ENCODE measurements around the gene CYTH3.
A peak's percentile ranks its signal among the peaks of the same experiment; 100 is the strongest.
"Not testable (repeated sequence)": the region's sequence is repeated elsewhere in the genome, so short reads cannot be mapped to it uniquely, and the experiment has no call there.

Gene CYTH3

DNA sequence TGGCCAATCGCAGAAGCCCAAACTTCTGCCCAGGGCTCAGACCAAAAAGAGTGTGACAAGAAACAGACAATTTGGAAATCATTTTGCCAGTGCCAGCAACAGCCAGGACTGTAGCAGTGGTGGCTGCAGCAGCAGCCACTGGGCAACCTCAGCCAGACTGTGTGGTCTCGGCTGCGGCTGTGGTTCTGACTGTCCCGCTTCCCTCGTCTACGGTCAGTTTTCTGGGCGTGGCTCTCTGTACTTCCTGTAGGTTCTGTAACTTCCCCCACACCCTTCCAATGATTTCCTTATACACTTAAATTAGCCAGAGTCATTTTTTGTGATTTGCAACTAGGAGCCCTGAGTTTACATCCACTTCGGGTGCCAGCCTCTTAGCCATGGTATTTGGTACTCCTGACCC is 39.9 kb downstream of the CYTH3 start:
- peak in 1 of 51 donors; percentile 2 for DNase-seq

DNA sequence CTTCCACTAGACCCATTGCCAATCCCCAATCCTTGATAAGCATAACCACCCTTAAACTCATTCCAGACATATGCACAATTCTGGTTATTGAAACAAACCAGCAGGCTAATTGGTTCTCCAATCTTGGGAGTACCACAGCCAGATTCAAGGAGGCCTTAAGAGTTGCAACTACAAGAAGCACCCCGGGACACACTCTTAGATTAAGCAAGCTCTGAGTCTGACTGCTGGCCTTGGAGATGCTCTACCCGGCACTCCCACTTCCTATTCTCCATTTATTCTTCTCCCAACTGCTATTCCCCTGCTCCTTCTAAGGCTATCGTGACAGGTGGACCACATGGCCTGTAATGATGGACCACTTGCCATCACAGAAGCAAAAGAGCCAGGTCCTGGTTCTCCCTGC is 40.3 kb downstream of the CYTH3 start:
- DNase-seq = no peak

DNA sequence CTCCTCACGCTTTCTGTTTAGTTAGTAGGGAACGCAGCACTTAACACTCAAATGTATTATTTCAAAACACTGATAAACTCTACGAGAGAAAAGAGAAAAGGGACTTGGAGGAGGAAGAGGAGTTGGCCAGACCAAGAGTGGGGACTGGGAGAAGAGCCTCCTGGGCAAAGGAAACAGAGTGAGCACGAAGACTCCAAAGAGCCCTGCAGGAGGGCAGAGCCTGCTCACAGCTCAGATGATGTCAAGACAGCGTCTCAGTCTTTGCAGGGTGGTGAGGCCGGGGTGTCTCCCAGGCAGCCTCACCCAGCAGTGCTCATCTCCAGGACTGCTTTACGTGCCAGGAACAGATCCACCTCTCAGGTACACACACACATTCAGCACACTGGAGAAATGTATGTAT is 41.2 kb downstream of the CYTH3 start:
- no peak for DNase-seq

DNA sequence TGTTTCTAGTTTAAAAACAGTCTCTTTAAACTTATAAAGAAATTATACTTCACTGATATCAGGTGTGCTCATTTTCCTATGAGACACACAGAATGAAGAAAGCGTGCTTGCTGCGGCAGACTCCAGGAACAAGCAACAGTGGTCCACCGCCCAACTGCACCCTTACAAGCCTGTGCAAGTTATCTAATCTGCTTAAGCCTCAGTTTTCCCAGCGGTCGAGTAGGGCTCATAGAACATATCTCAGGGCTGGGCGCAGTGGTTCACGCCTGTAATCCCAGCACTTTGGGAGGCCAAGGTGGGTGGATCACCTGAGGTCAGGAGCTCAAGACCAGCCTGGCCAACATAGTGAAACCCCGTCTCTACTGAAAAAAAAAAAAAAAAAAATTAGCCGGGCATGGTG is 43.1 kb downstream of the CYTH3 start:
- not testable (repeated sequence) for DNase-seq

DNA sequence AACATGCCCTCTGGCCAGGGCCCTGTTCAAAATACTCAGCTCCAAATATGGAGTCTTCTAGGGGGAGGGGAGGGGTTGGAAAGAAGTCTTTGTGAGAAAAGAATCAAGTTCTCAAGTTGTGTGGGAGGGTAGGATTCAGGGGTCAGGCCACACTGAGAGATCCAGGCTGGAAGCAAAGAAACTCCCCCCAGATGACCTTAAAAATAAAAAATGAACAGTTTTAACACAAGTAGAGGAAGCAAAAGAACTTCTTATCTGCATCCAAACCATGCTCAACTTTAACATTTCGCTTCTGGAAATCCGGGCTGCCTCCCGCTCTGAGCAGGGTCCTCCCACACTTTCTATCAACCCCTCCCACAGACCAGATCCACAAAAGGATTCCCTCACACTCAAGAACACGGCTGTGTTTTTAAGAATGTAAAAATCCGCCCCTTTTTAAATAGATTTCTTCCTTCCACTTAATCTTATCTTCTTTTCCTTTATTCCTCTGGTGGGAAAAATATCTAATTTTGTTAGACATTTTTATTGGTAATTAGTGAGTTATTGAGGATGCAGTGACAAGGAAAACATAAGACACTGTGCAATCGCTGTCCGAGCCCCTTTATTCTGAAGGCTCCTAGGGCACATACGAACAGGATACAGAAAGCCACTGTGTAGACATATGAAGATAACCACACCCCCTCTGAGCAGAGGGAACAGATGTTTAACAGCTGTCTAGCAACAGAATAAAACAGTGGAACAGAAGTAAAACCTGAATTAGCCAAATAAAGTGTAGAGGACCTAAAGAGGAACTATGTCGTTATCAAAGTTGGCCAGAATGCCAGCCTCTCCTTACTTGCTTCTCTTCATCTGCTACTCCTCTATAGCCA is 43.8 kb downstream of the CYTH3 start:
- DNase-seq = no peak

DNA sequence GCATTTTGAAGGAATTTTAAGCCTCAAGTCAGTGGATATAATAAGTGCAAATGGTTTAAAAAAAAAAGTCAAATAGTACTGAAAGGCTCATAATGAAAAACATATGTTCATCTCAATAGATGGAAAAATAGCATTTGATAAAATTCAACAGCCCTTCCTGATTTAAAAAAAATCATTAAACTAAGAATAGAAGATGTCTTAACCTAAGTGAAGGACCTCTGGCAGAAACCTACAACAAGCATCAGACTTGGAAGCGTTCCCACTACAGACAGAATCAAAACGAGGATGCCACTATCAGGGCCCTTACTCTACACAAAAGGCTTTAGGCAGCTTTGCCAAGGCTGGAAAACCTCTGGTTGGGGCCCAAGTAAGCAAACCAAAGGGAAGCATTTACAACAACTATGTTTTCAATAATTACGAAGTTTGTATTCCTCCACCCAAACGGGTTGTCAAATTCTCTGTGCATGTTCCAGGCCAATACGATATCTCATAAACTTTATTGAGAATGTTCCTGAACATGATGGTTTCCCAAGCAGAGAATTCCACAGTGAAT is 45.1 kb downstream of the CYTH3 start:
- peak in 3 of 51 donors; percentile 1 to 10 (median 9) for DNase-seq

DNA sequence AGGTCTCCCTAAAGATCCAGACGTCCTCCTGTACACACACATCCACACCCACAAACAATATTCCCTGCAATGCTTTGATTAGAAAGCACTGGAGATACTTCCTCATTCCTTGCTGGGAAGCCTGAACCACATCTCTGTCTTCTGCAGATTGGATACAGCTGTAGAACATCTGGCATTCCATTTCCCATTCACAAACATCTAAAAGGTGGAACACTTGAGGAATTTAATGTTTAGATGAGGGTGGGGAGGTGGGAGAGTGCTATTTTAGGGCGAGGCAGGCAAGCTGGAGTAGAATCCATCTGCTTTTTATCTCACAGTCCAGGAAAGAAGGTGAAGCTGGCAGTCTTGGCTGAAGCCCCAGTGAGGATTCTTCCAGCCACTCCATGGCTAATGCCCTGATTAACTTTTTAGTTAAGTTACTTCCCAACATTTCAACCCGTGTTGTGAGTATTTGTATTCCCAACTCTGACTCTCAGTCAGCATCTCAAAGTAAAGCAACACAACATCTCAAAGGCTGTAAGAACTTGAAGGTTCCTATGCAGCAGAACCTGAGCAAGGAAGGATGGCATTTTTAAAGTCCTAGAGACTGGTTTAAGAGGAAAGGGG is 46.1 kb downstream of the CYTH3 start:
- no peak for DNase-seq

DNA sequence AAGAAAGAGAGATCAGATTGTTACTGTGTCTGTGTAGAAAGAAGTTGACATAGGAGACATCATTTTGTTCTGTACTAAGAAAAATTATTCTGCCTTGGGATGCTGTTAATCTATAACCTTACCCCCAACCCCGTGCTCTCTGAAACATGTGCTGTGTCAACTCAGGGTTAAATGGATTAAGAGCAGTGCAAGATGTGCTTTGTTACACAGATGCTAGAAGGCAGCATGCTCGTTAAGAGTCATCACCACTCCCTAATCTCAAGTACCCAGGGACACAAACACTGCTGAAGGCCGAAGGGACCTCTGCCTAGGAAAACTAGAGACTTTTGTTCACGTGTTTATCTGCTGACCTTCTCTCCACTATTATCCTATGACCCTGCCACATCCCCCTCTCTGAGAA is 49.0 kb downstream of the CYTH3 start:
- DNase-seq = not testable (repeated sequence)

DNA sequence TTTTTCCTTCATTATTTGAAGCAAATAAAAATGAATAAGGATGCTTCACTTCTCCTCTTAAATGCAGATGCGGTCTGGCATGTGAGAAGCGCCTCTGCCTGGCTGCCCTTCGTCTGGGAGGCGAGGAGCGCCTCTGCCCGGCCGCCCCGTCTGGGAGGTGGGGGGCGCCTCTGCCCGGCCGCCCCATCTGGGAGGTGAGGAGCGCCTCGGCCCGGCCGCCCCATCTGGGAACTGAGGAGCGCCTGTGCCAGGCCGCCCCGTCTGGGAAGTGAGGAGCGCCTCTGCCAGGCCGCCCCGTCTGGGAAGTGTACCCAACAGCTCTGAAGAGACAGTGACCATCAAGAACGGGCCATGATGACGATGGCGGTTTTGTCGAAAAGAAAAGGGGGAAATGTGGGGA is 49.4 kb downstream of the CYTH3 start:
- DNase-seq = not testable (repeated sequence)

DNA sequence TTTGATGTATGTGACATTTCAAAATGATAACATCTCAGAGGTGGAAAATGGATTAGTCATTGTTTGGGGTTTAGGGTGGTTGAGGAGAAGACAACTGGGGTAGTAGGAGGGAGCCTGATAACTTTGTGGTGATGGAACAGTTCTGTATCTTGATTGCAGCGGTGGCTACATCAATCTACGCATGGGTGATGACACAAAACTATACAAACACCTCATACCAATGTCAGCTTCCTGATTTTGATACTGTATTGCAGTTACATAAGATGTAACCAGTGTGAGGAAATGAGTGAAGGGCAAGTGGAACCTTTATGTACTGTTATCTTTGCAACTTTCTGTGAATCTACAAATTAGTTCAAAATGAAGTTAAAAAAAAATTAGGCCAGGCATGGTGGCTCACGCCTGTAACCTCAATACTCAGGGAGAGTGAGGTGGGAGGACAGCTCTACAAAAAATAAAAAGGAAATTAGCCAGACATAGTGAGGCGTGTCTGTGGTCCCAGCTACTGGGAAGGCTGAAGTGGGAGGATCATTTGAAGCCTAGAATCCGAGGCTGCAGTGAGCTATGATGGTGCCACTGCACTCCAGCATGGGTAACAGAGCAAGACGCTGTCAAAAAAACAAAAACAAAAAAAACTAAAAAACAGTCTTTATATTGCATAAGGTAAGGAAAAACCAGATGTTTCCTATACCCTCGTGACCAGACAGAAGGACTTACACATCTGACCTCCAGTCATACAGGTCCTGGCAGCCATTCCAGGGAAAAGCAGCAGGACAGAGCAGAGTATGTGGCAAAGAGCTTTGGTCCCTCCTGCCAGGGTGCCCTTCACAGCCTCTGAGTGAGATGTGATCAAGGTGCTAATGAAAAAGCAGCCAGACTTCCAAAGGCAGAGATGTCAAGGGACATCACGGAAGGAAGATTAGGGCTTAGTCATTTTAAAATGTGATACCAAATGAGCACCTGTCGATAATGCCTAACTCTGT is 50.8 kb downstream of the CYTH3 start:
- no peak for DNase-seq

DNA sequence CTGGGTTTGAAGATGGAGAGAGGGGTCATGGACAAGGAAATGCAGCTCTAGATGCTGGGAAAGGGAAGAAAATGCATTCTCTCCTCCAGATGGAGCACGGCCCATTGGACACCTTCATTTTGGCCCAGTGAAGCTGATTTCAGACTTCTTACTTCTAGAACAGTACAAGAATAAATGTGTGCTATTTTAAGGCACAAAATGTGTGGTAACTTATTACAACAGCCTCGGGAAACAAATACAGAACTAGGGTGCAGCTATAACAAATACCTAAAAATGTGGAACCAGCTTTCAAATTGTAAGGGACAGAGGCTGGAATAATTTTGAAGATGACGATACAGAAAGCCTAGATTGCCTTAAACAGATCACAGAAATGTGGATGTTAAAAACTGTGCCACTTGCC is 54.1 kb downstream of the CYTH3 start:
- no peak for DNase-seq

DNA sequence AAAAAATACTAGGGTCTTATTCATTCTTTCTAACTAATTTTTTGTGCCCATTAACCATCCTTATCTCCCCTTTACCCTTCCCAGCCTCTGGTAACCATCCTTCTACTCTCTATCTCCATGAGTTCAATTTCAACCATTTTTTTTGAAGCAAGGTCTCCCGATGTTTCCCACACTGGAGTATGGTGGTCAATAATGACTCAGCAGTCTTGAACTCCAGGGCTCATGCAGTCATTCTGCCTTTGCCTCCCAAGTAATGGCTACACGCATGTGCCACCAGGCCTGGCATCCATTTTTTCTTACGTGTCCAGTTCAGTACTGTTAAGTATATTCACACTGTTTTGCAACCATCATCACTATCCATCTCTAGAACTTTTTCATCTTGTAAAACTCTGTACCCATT is 60.4 kb downstream of the CYTH3 start:
- DNase-seq = no peak

DNA sequence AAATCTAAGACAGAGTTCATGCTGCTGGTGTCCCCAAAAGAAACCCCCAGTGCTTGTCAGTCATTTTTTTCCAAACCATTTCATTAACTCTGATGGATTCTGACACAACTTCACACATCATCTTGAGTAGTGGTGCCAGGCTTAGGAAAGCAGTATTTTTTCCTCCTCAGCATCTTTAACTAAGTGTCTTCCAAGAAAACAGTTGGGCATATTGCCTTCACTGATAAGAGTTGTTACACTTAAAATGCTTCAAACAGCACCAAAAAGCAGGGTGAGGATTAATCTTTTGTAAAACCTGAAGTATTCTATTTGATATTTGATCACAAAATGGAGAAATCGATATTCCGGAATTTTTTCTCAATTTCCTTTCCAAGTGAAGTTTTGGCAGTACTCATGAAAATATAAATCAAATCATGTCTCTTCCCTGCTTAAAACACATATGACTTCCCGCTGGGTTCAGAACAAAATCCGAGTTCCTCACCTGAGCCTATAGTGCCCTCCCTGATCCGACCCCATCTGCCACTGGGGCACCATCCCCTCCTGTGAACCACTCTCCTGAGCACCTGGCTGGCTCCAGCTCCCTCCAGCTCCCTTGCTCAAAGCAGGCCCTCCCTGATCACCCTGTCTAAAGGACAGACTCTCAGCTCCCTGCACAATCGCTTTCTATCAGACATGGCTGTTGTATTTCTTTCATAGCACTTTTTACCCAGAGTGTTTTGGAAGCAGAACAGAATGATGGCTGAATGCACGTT is 61.6 kb downstream of the CYTH3 start:
- no peak for DNase-seq

DNA sequence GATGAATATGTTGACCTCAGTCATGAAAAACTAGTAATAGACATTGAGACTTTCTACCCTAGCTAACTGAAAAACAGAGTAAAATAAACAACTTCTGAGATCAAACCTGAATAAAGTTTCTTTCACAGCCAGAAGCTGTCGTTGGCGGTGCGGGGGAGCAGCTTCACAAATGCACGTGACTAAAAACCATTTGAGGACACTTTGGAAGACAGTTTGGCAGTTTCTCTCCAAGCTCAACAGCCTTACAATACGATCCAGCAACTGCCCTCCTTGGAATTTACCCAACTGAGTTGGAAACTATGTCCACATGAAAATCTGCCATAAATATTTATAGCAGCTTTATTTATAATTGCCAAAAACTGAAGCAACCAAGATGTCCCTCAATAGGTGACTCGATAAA is 63.1 kb downstream of the CYTH3 start:
- DNase-seq = no peak

DNA sequence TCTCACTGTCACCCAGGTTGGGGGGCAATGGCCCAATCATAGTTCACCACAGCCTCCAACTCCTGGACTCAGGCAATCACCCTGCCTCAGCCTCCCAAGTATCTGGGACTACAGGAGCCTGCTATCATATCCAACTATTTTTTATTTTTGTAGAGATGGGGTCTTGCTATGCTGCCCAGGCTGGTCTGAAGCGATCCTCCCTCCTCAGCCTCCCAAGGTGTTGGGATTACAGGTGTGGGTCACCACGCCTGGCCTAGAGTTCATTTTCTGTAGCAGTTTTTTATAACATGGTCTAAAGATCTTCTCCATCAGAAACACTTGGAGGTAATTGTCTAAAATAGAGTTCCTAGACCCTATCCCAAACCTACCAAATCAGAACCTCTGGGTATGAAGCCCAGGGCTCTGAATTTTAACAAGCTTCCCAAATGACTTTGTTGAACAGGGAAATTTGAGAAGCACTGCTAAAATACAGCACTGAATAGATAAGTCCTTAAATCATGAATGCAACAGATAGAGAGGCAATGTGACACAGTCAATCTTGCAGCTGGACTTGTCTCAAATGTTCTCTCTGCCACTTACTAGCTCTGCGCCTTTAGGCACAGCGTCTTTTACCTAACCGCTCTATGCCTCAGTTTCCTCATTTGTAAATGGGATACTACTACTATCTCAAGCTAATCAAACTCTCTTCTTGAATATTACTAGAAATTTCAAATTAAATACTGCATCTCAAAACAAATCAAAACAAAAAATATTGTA is 63.7 kb downstream of the CYTH3 start:
- DNase-seq = no peak

DNA sequence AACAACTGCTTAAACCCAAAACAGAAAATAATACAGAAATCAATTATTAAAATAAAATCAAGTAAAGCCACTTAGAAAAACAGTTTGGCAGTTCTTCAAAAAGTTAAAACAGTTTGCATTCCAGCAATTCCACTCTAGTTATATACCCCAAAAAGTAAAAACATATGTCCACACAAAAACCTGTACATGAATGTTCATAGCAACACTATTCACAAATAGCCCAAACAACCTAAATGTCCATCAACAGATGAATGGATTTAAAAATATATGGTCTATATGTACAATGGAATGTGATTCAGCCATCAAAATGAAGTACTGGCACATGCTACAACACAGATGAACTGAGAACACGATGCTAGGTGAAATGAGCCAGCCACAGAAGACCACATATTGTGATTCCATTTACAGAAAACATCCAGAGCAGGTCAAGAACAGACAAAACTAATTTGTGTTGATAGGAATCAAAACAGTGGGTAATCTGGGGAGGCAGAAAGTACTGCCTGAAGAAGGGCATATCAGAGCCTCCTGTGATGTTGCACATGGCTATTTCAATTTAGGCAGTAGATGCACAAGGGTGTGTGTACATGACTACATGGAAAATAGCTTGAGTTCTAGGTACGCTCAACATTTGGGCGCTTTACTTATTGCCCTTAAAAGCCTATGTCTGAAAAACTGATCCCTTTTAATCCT is 66.3 kb downstream of the CYTH3 start:
- DNase-seq = no peak

DNA sequence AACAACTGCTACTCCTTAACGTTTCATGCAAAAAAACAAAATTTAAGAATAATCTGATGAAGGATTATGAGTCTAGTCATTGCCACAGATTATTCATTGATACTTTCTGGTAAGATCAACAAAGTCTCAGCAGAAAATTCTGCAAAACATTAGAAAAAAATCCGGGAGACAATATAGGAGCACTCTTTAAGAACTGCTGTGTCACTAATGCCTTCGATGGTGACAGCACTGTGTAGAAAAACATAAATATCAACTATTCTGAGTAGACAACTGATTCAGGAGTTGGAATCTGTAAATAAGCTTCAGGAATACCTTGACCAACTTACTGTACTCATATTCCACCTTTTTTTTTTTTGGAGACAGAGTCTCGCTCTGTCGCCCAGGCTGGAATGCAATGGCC is 69.0 kb downstream of the CYTH3 start:
- no peak for DNase-seq

DNA sequence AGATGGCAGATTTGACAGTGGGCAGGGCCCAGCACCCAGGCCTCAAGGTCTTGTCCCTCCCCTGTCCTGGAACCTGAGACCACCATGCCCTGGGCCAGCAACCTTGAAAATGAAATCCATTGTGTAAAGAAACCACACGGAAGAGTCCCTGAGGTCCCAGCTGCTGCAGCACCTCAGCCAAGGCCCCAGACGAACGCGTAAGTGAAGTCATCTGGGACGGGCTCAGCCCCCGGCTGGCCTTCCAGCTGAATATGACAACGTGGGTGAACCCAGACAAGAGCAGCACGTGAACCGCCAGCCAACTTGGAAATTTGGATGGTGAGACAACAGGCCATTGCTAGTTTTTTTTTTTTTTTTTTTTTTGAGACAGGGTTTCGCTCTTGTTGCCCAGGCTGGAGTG is 70.3 kb downstream of the CYTH3 start:
- no peak for DNase-seq

DNA sequence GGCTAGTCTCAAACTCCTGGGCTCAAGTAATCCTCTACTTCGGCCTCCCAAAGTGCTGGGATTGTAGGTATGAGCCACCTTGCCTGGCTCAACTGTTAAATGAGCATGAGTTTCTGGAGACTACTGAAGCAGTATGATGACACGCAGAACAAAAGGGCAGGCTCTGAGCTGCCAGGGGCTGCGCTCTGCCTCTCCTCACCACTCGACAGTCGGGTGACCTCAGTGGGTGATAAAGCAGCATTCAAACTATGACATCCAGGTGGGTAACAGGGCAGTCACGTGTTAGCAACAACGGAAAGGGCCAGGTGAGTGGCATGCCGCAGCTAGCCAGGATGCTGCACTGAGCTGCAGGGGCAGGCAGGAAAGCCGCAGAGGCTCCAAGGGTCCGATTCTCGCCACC is 71.5 kb downstream of the CYTH3 start:
- no peak for DNase-seq
